Lower leg skin (tissue), 4 donors: Measurements from ENCODE around the gene RHOC. TPM values are rescaled to one million over a fixed set of nuclear protein-coding genes. Genes with fewer than 3 reads are reported as not detected.

Experiments used
- DNase-seq, 2 donors: peaks; one replicate each; pipeline ENCODE4 v3.0.0-alpha.2; 2019; ENCODE audit warnings: low spot score in 2 of 2
- H3K4me3 ChIP-seq: fragments of 200-600 bp; sonication (generic); 2 replicates; pipeline ENCODE4 v1.5.1; 2017; ENCODE audit warnings: mild to moderate bottlenecking, low read depth; ENCODE audit not compliant: poor library complexity, severe bottlenecking
- CTCF ChIP-seq, 3 donors: fragments of 450-650 bp; IDR thresholded peaks; one replicate each; pipeline ENCODE4 v1.5.1; 2016; ENCODE audit warnings: antibody characterized with exemption in 3 of 3, mild to moderate bottlenecking in 3 of 3, moderate library complexity in 2 of 3
- POLR2A ChIP-seq, 2 donors: fragments of 450-650 bp; IDR thresholded peaks; one replicate each; pipeline ENCODE4 v1.6.1; 2016 to 2017; ENCODE audit warnings: antibody characterized with exemption in 2 of 2, mild to moderate bottlenecking in 1 of 2, moderate library complexity in 1 of 2
- WGBS, 2 donors: methylation state at CpG; one replicate each; pipeline ENCODE4 v1.1.5; 2018; 5-methylcytosine and 5-hydroxymethylcytosine counted together
- intact Hi-C: fragments of 100-400 bp; cut with DNase I; formaldehyde crosslinking; loops from one replicate; pipeline ENCODE4 v1.15.0; 2023; ENCODE audit warnings: low total_unique reads
- total RNA-seq, 4 donors: library from RNA; depleted of rRNA; stranded (reverse); fragments of >200 nt; gene quantifications; one replicate each; pipeline ENCODE4 v1.1.0, GENCODE V29; 2016

The RHOC gene
- total RNA-seq, 4 donors from 2014 or later, result 133 to 214 (median 184) TPM

GRCh38 chr1:112707221-112708001 is 484 bp upstream of the RHOC start:
- WGBS, 2 donors, result 6 to 9% methylated on average over 13 to 31 of the region's 42 CpGs
- TF ChIP-seq POLR2A (IDR thresholded peaks at IDR 0.05), result no peak
- peak in 1 of 3 donors; percentile 77 for TF ChIP-seq CTCF (IDR thresholded peaks at IDR 0.05)
- peak; percentile 83 to 97 for DNase-seq
- peak overlapping the region; percentile 90 for H3K4me3 ChIP-seq
- intact Hi-C loops, result loop anchor here (5.0 to 10.0 kb wide), 2 partner anchors 203 to 315 kb away; partner anchors contain the start of gene WNT2B

- 1 to 2% methylated on average over 13 of the region's 13 CpGs for whole genome bisulfite sequencing, 2 donors
- no peak for TF ChIP-seq CTCF (IDR thresholded peaks at IDR 0.05)
- TF ChIP-seq POLR2A (IDR thresholded peaks at IDR 0.05), result no peak
- no peak overlapping the region for H3K4me3 ChIP-seq
- intact Hi-C loops, result loop anchor here (5.0 to 10.0 kb wide), 2 partner anchors 200 to 313 kb away; partner anchors contain the start of gene WNT2B
- peak; percentile 92 to 97 for DNase-seq
These were observed 1.8 kb downstream of the RHOC start for GRCh38 chr1:112704934-112705627.

GRCh38 chr1:112704391-112704933 is 2.5 kb downstream of the RHOC start:
- no peak overlapping the region for H3K4me3 ChIP-seq
- intact Hi-C loops, result loop anchor here (10.0 kb wide), 1 partner anchor 200 kb away; the partner anchor contains the start of gene WNT2B
- 17 to 18% methylated on average over 7 of the region's 7 CpGs for WGBS, 2 donors
- TF ChIP-seq POLR2A (IDR thresholded peaks at IDR 0.05) (no peak), CTCF (IDR thresholded peaks at IDR 0.05) (no peak)
- DNase-seq, result no peak

GRCh38 chr1:112703706-112704105 is 3.2 kb downstream of the RHOC start:
- DNase-seq, result no peak
- no peak overlapping the region for H3K4me3 ChIP-seq
- 73 to 79% methylated on average over 8 of the region's 8 CpGs for WGBS, 2 donors
- TF ChIP-seq POLR2A (IDR thresholded peaks at IDR 0.05) (no peak), CTCF (IDR thresholded peaks at IDR 0.05) (no peak)
- intact Hi-C loops, result loop anchor here (10.0 kb wide), 1 partner anchor 199 kb away; the partner anchor contains the start of gene WNT2B

GRCh38 chr1:112702420-112703261 is 4.3 kb downstream of the RHOC start:
- 63 to 68% methylated on average over 12 of the region's 12 CpGs for WGBS, 2 donors
- intact Hi-C loops, result loop anchor here (10.0 kb wide), 1 partner anchor 198 kb away; the partner anchor contains the start of gene WNT2B
- DNase-seq, result no peak
- no peak overlapping the region for H3K4me3 ChIP-seq
- TF ChIP-seq CTCF (IDR thresholded peaks at IDR 0.05), result no peak
- no peak for TF ChIP-seq POLR2A (IDR thresholded peaks at IDR 0.05)
